Measurements from ENCODE around the gene SCAPER.
"Not testable (repeated sequence)": the region's sequence is repeated elsewhere in the genome, so short reads cannot be mapped to it uniquely, and the experiment has no call there.

SCAPER gene

GRCh38 chr15:76566276-76566675, 338.9 kb downstream of the SCAPER start:
- no peak for DNase-seq

DNA sequence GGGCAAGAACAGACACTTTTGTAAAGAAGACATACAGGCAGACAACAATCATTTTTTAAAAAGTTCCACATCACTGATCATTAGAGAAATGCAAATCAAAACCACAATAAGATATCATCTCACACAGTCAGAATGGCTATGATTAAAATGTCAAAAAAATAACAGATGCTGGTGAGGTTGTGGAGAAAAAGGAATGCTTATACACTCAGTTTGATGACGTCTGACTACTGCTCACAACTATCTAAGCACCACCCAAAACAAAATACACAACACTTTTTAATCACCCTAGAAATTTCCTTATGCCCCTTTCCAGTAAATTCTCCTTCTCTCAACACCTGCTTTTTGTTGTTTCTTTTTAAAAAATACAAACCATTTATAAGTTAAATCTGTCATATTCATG, 339.8 kb downstream of the SCAPER start:
- no peak for DNase-seq

DNA sequence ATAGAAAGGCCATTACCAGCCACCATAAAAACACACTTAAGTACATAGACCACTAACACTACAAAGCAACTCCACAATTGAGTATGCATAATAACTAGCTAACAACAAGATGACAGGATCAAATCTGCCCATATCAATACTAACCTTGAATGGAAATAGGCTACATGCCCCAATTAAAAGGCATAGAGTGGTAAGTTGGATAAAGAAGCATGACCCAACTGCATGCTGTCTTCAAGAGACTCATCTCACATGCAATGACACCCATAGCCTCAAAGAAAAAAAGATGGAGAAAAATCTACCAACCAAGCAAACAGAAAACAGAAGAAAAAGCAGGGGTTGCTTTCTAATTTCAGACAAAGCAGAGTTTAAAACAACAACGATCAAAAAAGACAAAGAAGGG, 349.9 kb downstream of the SCAPER start:
- no peak for DNase-seq

- no peak for DNase-seq
These were observed 351.6 kb downstream of the SCAPER start for GRCh38 chr15:76553564-76553963.

DNA sequence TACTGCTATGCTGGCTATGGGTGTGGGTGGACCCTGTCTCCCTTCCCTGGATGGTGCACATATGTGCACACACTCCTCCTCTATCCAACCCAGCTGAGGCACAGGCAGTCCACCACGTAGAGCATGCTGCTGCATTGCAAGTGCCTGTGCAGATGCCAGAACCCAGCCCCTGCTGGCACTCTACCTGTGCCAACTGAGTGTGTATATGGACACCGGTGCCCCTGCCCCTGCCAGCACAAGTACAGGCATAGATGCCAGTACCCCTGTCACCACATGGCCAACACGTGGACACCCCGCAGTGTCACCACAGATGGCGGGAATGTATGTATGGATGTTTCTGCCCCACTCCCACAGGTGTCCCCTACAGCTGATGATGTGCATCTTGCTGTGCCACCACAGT, 352.0 kb downstream of the SCAPER start:
- no peak for DNase-seq

GRCh38 chr15:76546805-76547204, 358.3 kb downstream of the SCAPER start:
- DNase-seq: no peak

DNA sequence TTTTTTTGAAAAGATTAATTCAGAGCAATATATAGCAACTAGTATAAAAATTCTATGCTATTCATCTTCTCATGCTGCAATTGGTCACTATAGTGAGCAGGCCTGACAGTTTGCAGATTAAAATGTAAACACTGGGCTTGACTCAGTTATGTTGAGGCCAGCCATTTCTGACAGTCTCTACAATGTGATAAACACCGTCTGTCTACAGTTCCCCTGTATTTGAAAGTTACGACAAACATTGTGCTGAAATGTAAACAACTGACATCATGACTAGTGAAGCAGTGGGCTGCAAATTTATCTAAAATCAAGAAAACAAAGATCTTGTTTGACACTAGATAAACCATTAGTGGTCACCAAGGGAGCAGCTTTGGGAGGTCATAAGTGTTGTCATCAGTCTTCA, 371.1 kb downstream of the SCAPER start:
- DNase-seq: no peak

DNA sequence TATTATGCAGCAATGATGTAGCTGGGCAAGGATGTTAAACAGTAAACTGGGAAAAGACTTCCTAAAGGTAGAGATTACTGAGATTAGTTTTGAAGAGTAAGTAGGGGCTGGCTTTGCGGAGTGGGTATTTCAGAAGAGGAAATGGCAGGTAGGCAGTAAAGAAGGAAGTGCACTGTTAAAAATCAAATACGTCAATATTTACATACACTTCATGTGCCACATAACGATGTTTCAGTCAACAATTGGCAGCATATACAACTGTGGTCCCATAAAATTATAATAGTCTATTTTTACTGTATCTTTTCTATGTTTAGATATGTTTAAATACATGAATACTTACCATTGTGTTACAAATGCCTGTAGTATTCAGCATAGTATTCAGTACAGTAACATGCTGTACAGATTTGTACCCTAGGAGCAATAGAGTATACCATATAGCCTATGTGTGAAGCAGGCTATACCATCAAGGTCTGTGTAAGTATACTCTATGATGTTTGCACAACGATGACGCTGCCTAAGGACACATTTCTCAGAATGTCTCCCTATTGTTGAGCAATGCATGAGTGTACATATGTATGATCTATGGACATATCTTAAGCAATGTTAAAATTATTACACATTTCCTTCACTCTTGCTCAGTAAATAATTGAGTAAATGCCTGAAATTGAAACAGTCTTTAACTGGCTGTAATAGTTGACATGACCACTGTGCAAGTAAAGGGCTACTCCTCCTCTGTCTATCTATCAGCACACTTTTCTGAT, 371.9 kb downstream of the SCAPER start:
- DNase-seq: no peak

- no peak for DNase-seq
These were observed 375.2 kb downstream of the SCAPER start for GRCh38 chr15:76529911-76530310.

GRCh38 chr15:76526111-76526510, 379.0 kb downstream of the SCAPER start:
- DNase-seq: no peak

- DNase-seq: no peak
These were observed 387.2 kb downstream of the SCAPER start for GRCh38 chr15:76517910-76518309.

DNA sequence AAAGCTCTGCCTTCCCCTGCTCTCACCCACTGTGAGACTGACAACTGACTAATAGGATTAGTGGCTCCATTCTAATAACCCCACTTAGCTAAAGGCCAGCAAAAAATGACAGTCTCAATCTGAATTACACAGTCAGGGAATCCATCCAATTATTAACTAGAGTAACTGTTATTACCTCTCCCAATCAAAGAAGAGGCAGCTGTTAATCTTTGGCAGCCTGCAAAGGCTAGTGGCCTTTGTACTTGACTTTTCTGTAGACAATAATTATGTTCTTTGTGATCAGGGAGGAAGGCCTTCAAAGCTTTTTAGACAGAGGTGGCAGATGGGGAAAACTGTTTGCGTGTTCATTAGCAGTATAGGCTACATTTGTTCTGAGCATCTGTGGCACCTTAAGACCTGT, 390.9 kb downstream of the SCAPER start:
- DNase-seq: no peak

DNA sequence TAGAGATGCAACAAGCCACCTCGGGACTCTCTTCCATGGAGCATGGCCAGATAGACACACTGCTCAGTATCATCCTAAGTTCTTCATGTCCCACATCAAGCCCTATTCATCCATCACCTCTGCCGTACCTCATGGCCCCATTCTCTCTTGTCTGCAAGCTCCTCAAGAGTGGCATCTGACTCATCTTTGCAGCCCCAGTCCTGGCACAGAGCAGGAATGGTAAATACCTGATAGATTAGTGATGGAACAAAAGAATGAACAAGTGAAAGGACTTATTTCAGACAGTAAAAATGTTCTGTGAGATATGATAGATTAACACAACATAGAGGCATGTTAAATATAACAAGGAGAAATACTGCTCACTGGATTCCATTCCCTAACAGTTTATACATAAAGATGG, 392.2 kb downstream of the SCAPER start:
- no peak for DNase-seq

GRCh38 chr15:76510663-76511062, 394.5 kb downstream of the SCAPER start:
- not testable (repeated sequence) for DNase-seq

GRCh38 chr15:76503804-76504203, 401.3 kb downstream of the SCAPER start:
- no peak for DNase-seq

DNA sequence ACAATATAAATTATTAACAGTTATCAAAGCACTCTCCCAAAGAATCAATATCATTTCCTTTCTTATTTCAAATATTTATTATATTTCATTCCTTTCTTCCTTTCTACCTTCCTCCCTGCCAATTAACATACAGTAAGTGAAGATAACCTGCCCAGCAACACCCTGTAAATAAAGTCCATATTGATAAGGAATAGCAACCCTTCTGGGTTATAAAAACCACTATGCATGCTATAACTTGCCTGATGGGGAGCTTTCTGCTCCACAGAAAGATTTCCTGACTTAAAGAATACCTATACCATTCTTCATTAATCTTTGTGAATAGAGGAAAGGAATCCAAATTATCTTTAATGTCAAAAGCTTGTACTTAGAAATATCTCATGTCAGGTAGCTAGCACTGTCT, 402.0 kb downstream of the SCAPER start:
- no peak for DNase-seq

DNA sequence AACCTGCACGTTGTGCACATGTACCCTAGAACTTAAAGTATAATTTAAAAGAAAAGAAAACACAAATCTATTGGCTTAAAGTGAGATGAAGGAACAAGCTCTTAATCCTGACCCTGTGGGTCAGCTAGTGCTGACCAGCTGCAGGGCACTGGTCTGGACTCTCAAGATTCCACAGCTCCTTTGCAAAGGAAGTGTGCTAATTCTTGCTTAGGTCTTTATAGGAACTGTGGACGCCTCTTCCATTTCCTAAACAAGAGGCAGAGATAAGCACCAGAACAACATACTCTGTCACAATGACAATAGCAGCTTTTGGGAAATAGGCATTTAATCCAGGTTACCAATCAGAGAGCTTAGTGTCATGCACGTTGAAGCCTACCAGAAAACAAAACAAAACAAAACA, 402.5 kb downstream of the SCAPER start:
- DNase-seq: no peak

DNA sequence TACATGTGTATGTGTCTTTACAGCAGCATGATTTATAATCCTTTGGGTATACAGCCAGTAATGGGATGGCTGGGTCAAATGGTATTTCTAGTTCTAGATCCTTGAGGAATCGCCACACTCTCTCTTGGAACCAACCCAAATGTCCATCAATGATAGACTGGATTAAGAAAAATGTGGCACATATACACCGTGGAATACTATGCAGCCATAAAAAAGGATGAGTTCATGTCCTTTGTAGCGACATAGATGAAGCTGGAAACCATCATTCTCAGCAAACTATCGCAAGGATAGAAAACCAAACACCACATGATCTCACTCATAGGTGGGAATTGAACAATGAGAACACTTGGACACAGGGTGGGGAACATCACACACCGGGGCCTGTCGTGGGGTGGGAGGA, 403.0 kb downstream of the SCAPER start:
- not testable (repeated sequence) for DNase-seq

- DNase-seq: no peak
These were observed 403.4 kb downstream of the SCAPER start for GRCh38 chr15:76501726-76502125.

GRCh38 chr15:76501011-76501410, 404.1 kb downstream of the SCAPER start:
- DNase-seq: no peak

- no peak for DNase-seq
These were observed 409.7 kb downstream of the SCAPER start for GRCh38 chr15:76495487-76495886.

DNA sequence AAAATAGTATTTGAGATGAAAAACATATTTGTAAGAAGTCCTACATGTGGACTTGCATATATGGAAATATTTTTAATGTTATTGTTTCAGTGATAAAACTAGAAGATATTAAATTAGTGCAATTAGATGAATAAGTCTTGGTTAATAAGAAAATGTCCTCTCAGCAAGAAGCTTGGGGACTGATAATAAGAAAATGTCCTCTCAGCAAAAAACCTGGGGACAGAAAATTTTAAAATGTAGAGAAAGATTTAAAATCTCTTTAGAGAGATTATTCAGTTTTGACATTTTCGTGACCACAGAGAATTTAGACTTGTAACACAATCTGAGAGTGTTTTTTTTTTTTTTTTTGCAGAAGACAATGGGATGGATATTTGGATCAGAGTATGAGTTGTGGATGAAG, 412.6 kb downstream of the SCAPER start:
- DNase-seq: no peak

DNA sequence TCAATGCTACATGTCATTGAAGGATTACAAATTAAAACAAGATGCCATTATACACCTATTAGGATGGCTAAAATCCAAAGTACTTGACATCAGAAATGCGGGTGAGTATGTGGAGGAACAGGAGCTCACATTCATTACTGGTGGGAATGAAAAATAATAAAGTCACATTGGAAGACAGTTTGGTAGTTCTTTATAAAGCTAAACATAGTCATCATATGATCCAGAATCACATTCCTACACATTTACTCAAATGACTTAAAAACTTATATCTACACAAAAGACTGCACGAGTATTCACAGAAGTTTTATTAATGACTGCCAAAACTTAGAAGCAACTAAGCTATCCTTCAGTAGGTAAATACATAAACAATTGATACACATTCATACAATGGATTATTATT, 421.4 kb downstream of the SCAPER start:
- DNase-seq: no peak

GRCh38 chr15:76483018-76483417, 422.1 kb downstream of the SCAPER start:
- no peak for DNase-seq

- DNase-seq: no peak
These were observed 424.9 kb downstream of the SCAPER start for GRCh38 chr15:76480267-76480666.
